ENCODE results near the gene PPIB.

- TF ChIP-seq CTCF (IDR thresholded peaks at IDR 0.05) (no peak), POLR2A (IDR thresholded peaks at IDR 0.05) (peak in 1 of 2 donors; percentile 52)
Observed at GRCh38 chr15:64130159-64130558, 32.7 kb downstream of the PPIB start.
